HG03039 (cell line): ENCODE data around the gene CD101.

Experiments used
- ATAC-seq: cut with Tn5 transposase; IDR thresholded peaks from one replicate; pipeline ENCODE4 v1.9.1; 2021; ENCODE audit warnings: mild to moderate bottlenecking, moderate library complexity; ENCODE audit not compliant: unreplicated experiment

The CD101 gene

GRCh38 chr1:117049857-117050256, 48.3 kb downstream of the CD101 start:
- no peak for ATAC-seq

GRCh38 chr1:117051224-117052064, 49.9 kb downstream of the CD101 start:
- ATAC-seq: peak; percentile 77

GRCh38 chr1:117054068-117054467, 52.5 kb downstream of the CD101 start:
- no peak for ATAC-seq

- no peak for ATAC-seq
These were observed 57.2 kb downstream of the CD101 start for GRCh38 chr1:117058810-117059209.

GRCh38 chr1:117059334-117059677, 57.7 kb downstream of the CD101 start:
- ATAC-seq: peak; percentile 24

GRCh38 chr1:117059678-117060440, 58.3 kb downstream of the CD101 start, which contains the start of gene TTF2:
TSS of gene TTF2 (plus strand) at chr1:117060326. CDS start at chr1:117060347, 21 bp downstream.
- peak; percentile 93 for ATAC-seq

GRCh38 chr1:117060441-117061317, 59.1 kb downstream of the CD101 start:
- ATAC-seq: no peak

- ATAC-seq: no peak
These were observed 60.4 kb downstream of the CD101 start for GRCh38 chr1:117061986-117062415.

GRCh38 chr1:117066367-117066766, 64.8 kb downstream of the CD101 start:
- ATAC-seq: no peak

GRCh38 chr1:117067533-117068370, 66.2 kb downstream of the CD101 start:
- ATAC-seq: no peak

GRCh38 chr1:117068580-117068979, 67.0 kb downstream of the CD101 start:
- no peak for ATAC-seq

GRCh38 chr1:117069220-117069844, 67.8 kb downstream of the CD101 start:
- ATAC-seq: no peak

- no peak for ATAC-seq
These were observed 68.6 kb downstream of the CD101 start for GRCh38 chr1:117070124-117070523.

GRCh38 chr1:117076648-117077047, 75.1 kb downstream of the CD101 start:
- ATAC-seq: no peak

GRCh38 chr1:117077267-117077666, 75.7 kb downstream of the CD101 start:
- no peak for ATAC-seq

- ATAC-seq: no peak
These were observed 78.2 kb downstream of the CD101 start for GRCh38 chr1:117079737-117080136.

GRCh38 chr1:117084231-117084630, 82.7 kb downstream of the CD101 start:
- no peak for ATAC-seq
